ENCODE data around the gene DGKZ.

The DGKZ gene

GRCh38 chr11:46392421-46393230, 45.4 kb downstream of the DGKZ start:
- peak overlapping the region; percentile 36 for H3K4me3 ChIP-seq (ENCODE audit: low read depth, low read length)
- in situ Hi-C loops (cut with HindIII; ENCODE audit: low sequenced_read_pairs) = no loop called here
- TF ChIP-seq, protein P1, sequence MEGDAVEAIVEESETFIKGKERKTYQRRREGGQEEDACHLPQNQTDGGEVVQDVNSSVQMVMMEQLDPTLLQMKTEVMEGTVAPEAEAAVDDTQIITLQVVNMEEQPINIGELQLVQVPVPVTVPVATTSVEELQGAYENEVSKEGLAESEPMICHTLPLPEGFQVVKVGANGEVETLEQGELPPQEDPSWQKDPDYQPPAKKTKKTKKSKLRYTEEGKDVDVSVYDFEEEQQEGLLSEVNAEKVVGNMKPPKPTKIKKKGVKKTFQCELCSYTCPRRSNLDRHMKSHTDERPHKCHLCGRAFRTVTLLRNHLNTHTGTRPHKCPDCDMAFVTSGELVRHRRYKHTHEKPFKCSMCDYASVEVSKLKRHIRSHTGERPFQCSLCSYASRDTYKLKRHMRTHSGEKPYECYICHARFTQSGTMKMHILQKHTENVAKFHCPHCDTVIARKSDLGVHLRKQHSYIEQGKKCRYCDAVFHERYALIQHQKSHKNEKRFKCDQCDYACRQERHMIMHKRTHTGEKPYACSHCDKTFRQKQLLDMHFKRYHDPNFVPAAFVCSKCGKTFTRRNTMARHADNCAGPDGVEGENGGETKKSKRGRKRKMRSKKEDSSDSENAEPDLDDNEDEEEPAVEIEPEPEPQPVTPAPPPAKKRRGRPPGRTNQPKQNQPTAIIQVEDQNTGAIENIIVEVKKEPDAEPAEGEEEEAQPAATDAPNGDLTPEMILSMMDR (IDR thresholded peaks at IDR 0.05; ENCODE audit: low read depth, low read length, missing control alignments) = no peak
- DNase-seq (ENCODE audit: low read depth) = peak; percentile 39

- H3K4me3 ChIP-seq (ENCODE audit: low read depth, low read length) = no peak overlapping the region
- DNase-seq (ENCODE audit: low read depth) = no peak
- TF ChIP-seq, protein P1 (IDR thresholded peaks at IDR 0.05; ENCODE audit: low read depth, low read length, missing control alignments) = no peak
- in situ Hi-C loops (cut with HindIII; ENCODE audit: low sequenced_read_pairs) = no loop called here
These were observed 46.0 kb downstream of the DGKZ start for GRCh38 chr11:46393231-46393616.

- no peak overlapping the region for H3K4me3 ChIP-seq (ENCODE audit: low read depth, low read length)
- in situ Hi-C loops (cut with HindIII; ENCODE audit: low sequenced_read_pairs) = no loop called here
- TF ChIP-seq, protein P1 (IDR thresholded peaks at IDR 0.05; ENCODE audit: low read depth, low read length, missing control alignments) = no peak
- DNase-seq (ENCODE audit: low read depth) = no peak
These were observed 46.5 kb downstream of the DGKZ start for GRCh38 chr11:46393759-46394158.

GRCh38 chr11:46397526-46397925, 50.3 kb downstream of the DGKZ start:
- in situ Hi-C loops (cut with HindIII; ENCODE audit: low sequenced_read_pairs) = no loop called here
- H3K4me3 ChIP-seq (ENCODE audit: low read depth, low read length) = no peak overlapping the region
- no peak for DNase-seq (ENCODE audit: low read depth)
- TF ChIP-seq, protein P1 (IDR thresholded peaks at IDR 0.05; ENCODE audit: low read depth, low read length, missing control alignments) = no peak

DNA sequence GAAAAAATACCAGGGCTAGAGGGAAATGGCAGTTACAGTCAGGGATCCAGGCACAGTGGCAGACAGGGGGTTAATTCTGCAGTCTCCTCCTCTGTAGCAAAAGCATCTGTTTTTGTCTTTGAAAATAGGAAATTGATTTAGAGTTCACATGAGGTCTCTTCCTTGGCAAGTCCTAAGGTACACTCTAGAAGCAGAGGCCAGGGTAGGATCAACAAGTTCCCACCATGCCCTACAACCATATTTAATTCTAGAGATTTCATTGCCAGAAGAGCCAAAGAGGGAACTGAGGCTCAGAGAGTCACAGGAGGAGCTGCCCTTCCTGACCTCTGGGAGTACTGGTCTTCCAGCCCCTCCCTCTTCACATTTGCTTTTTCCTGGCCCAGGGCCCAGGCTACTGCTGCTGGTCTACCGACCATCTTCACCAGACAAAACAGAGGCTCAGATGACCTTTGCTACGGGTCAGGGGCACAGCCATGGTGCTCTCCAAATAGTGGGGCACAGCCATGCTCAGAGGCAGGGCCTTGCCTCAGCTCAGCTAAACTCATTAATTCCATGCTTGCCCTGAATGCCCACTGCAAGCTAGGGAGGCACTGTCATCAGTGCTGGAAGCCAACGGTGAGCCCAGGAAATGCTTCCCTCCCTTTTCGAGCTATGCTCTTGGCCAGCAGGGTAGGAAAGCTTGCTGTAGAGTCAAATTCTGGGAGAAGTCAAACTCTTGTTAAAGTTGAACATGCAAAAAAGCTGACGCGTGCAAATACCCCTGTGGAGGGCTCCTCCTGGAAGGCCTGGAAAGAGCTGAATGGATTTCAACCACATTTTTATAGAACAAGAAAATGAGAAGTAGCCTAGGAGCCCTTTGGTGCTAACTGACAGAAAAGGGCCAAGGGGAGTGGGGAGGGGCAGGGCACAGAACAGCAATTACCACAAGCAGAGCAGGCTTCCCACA, 56.0 kb downstream of the DGKZ start:
- no peak overlapping the region for H3K4me3 ChIP-seq (ENCODE audit: low read depth, low read length)
- TF ChIP-seq, protein P1 (IDR thresholded peaks at IDR 0.05; ENCODE audit: low read depth, low read length, missing control alignments) = no peak
- in situ Hi-C loops (cut with HindIII; ENCODE audit: low sequenced_read_pairs) = no loop called here
- DNase-seq (ENCODE audit: low read depth) = no peak

DNA sequence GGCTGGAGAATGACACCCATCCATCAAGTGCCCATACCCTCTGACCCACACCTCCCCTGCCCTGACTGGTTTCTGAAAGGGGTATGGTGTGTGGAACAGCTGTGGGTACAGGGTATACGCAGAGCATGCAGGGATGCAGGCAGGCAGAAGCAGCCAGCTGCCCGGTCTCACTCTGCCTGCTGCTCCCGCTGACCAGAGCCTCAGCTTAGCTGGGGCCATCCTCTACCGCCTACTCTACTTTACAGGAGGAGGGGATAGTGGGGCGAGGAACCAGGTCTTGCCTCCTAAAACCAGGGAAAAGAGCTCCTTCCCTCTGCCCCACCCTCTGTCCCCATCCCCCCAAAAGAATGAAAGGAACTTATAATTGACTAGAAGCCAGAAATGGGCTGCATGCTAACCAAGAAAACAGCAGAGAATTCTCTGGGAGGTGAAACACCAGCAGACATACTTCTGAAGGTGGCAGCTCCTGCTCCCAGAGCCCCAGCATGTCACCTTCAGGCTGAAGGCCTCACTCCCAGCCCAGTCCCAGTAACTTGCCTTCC, 57.3 kb downstream of the DGKZ start:
- TF ChIP-seq, protein P1 (IDR thresholded peaks at IDR 0.05; ENCODE audit: low read depth, low read length, missing control alignments) = no peak
- in situ Hi-C loops (cut with HindIII; ENCODE audit: low sequenced_read_pairs) = no loop called here
- H3K4me3 ChIP-seq (ENCODE audit: low read depth, low read length) = no peak overlapping the region
- no peak for DNase-seq (ENCODE audit: low read depth)
